Nephron (organoid): ENCODE measurements around the gene ARID3C.

Experiments used
- H3K27ac Mint-ChIP-seq, 3 experiments: 2 replicates each; pipeline ENCODE4 v1.8.0; 2020; ENCODE audit warnings: mixed read lengths in 3 of 3, mild to moderate bottlenecking in 2 of 3, moderate library complexity in 1 of 3
- H3K27me3 Mint-ChIP-seq: 2 replicates; pipeline ENCODE4 v1.8.0; 2021; ENCODE audit warnings: low read depth, mild to moderate bottlenecking, moderate library complexity, mixed read lengths
- H3K36me3 Mint-ChIP-seq: 2 replicates; pipeline ENCODE4 v1.8.0; 2020; ENCODE audit warnings: low read depth, mixed read lengths
- H3K4me1 Mint-ChIP-seq: 2 replicates; pipeline ENCODE4 v1.8.0; 2020; ENCODE audit warnings: mixed read lengths
- H3K4me3 Mint-ChIP-seq, 3 experiments: 2 replicates each; pipeline ENCODE4 v1.8.0; 2020; ENCODE audit warnings: mild to moderate bottlenecking in 3 of 3, mixed read lengths in 3 of 3, moderate library complexity in 2 of 3
- H3K9me3 Mint-ChIP-seq: 2 replicates; pipeline ENCODE4 v1.8.0; 2020; ENCODE audit warnings: mixed read lengths
- CTCF ChIP-seq, 3 experiments: fragments of 200-600 bp; sonication (generic); IDR thresholded peaks; one replicate each; pipeline ENCODE4 v1.5.0; 2021; ENCODE audit warnings: antibody characterized with exemption in 3 of 3; ENCODE audit not compliant: unreplicated experiment in 3 of 3

Gene ARID3C

GRCh38 chr9:34654323-34655051 is 25.6 kb upstream of the ARID3C start:
- peaks cover 15% of the 10 kb centered on the region for H3K36me3 Mint-ChIP-seq
- H3K27ac Mint-ChIP-seq, result peak overlapping the region; percentile 99
- TF ChIP-seq CTCF (IDR thresholded peaks at IDR 0.05; ENCODE audit: unreplicated experiment in 3 of 3), result no peak
- no peaks in the 10 kb centered on the region for H3K9me3 Mint-ChIP-seq
- peaks cover 63% of the 10 kb centered on the region for H3K4me1 Mint-ChIP-seq
- H3K4me3 Mint-ChIP-seq, result peak overlapping the region; percentile 74 to 95 (median 89)
- H3K27me3 Mint-ChIP-seq, result no peaks in the 10 kb centered on the region

GRCh38 chr9:34653151-34654072 is 24.5 kb upstream of the ARID3C start:
- H3K27me3 Mint-ChIP-seq, result no peaks in the 10 kb centered on the region

GRCh38 chr9:34652602-34653000 is 23.7 kb upstream of the ARID3C start:
- peak overlapping the region; percentile 74 to 95 (median 89) for H3K4me3 Mint-ChIP-seq
- H3K27ac Mint-ChIP-seq, result peak overlapping the region; percentile 99
- H3K36me3 Mint-ChIP-seq, result peaks cover 32% of the 10 kb centered on the region
- no peaks in the 10 kb centered on the region for H3K9me3 Mint-ChIP-seq
- no peaks in the 10 kb centered on the region for H3K27me3 Mint-ChIP-seq
- peaks cover 71% of the 10 kb centered on the region for H3K4me1 Mint-ChIP-seq
- no peak for TF ChIP-seq CTCF (IDR thresholded peaks at IDR 0.05; ENCODE audit: unreplicated experiment in 3 of 3)

More at GRCh38 chr9:34653151-34654072, 24.5 kb upstream of the ARID3C start:
- peaks cover 24% of the 10 kb centered on the region for H3K36me3 Mint-ChIP-seq
- peak overlapping the region; percentile 99 for H3K27ac Mint-ChIP-seq
- H3K4me1 Mint-ChIP-seq, result peaks cover 65% of the 10 kb centered on the region
- no peaks in the 10 kb centered on the region for H3K9me3 Mint-ChIP-seq
- H3K4me3 Mint-ChIP-seq, result peak overlapping the region; percentile 74 to 95 (median 89)
- no peak for TF ChIP-seq CTCF (IDR thresholded peaks at IDR 0.05; ENCODE audit: unreplicated experiment in 3 of 3)

GRCh38 chr9:34651876-34652601 is 23.2 kb upstream of the ARID3C start, which contains the start of gene IL11RA:
IL11RA (plus strand) TSS chr9:34652185; CDS start chr9:34655218, 3,033 bp downstream.
- Mint-ChIP-seq H3K27ac (peak within 1 kb of the TSS; percentile 99), H3K27me3 (no peaks in the 10 kb centered on the region), H3K4me3 (peak within 1 kb of the TSS; percentile 74 to 95 (median 89)), H3K9me3 (no peaks in the 10 kb centered on the region), H3K4me1 (peaks cover 76% of the 10 kb centered on the region), H3K36me3 (peaks cover 36% of the 10 kb centered on the region)
- TF ChIP-seq CTCF (IDR thresholded peaks at IDR 0.05; ENCODE audit: unreplicated experiment in 3 of 3), result no peak

GRCh38 chr9:34651321-34651720 is 22.5 kb upstream of the ARID3C start:
- no peak for TF ChIP-seq CTCF (IDR thresholded peaks at IDR 0.05; ENCODE audit: unreplicated experiment in 3 of 3)
- no peaks in the 10 kb centered on the region for H3K9me3 Mint-ChIP-seq
- peaks cover 36% of the 10 kb centered on the region for H3K36me3 Mint-ChIP-seq
- H3K27me3 Mint-ChIP-seq, result no peaks in the 10 kb centered on the region
- peaks cover 79% of the 10 kb centered on the region for H3K4me1 Mint-ChIP-seq
- H3K4me3 Mint-ChIP-seq, result peak overlapping the region; percentile 74 to 95 (median 89)
- peak overlapping the region; percentile 99 for H3K27ac Mint-ChIP-seq
